ENCODE data around the gene RASSF1. TPM values are rescaled to one million over a fixed set of nuclear protein-coding genes. Genes with fewer than 3 reads are reported as not detected.
A peak's percentile ranks its signal among the peaks of the same experiment; 100 is the strongest.

RASSF1 gene
- total and polyA plus RNA-seq, 2 of the 13 experiments (the other 11 are each of a cell fraction or from before 2014, with no cell fraction given): 10.2 to 27.5 TPM

DNA sequence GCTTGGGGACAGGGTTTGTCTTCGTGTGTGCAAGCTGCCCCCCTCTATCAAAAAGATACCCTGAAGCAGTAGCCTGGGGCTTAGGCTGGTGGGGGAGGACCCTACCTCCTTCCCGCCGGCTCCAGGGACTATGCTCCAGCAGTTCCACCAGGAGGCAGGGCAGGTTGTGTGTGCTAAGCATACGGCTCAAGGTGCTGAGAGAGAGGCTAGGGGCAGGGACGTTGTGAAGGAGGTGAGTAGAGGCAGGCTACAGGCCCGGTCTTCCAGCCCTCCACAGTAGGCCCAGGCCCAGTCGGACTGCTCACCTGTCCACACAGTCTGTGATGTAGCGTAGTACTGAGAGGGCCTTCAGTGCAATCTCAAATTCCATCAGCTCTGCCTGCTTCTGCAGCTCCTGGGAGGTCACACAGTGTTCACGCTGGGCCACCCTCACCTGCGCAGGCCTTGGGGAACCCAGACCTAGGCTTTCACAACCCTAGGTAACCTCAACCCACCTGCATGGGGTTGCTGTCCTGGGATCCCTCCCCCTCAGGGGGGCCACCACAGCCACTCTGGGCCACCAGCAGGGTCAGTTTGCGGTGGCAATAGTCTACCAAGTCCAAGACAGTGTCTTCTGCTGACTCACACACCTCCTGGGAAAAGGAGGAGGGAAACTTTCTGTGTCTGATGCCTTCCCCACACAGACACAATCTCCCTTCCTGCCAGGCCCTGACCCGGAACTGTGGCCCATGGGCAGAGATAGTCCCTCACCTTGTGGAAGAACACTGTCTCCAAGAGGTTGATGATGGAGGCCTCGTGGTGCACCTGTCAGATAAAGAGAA, 2.4 kb upstream of the RASSF1 start:
- Histone ChIP-seq H3K79me2 (ENCODE audit: insufficient read depth, low read length) (no peaks in the 10 kb centered on the region), H3K27me3 (ENCODE audit: control insufficient read depth in 1 of 2, insufficient read depth in 2 of 2, low read length in 2 of 2) (0 out of 5 replicates have a peak, but pooled peaks cover 0 to 1% of the 10 kb centered on the region in 2 experiments), H3K4me2 (ENCODE audit: low read depth, low read length) (peak overlapping the region; percentile 36), H3K36me3 (replicated peaks in 1 of 2; ENCODE audit: control insufficient read depth in 1 of 2, insufficient read depth in 2 of 2, low read length in 2 of 2) (peaks cover 0 to 4% of the 10 kb centered on the region in 2 experiments; a peak in 1 of 5 replicates), H3K4me3 (replicated peaks in 1 of 3; ENCODE audit: insufficient read depth in 1 of 3, low read depth in 2 of 3, low read length in 3 of 3) (no peak overlapping the region; a peak in 1 of 6 replicates), H3K4me1 (ENCODE audit: insufficient read depth, low read length) (peaks cover 67% of the 10 kb centered on the region), H2AFZ (ENCODE audit: low read length) (no peak overlapping the region), H3K9ac (ENCODE audit: insufficient read depth, low read depth, low read length) (no peak overlapping the region), H3K27ac (ENCODE audit: extremely low read length, insufficient read depth, low read length) (no peak overlapping the region), H4K20me1 (ENCODE audit: insufficient read depth, low read length) (0 out of 2 replicates have a peak, but pooled peaks cover 3% of the 10 kb centered on the region), H3K9me3 (ENCODE audit: low read length) (no peaks in the 10 kb centered on the region)
- intact Hi-C loops (cut with micrococcal nuclease; ENCODE audit: unreplicated experiment) (loop anchor here (10.0 kb wide), 1 partner anchor 202 kb away; no protein-coding TSS in a partner anchor), in situ Hi-C loops (cut with HindIII; ENCODE audit: extremely low pct_ligation_motif_present, low pct_unique_long_range_greater_than_20kb) (loop anchor here (10.0 kb wide), 1 partner anchor 202 kb away; no protein-coding TSS in a partner anchor)
- DNase-seq (ENCODE audit: low spot score) (no peak), ATAC-seq (peak; percentile 79), FAIRE-seq (peak; percentile 42)
- BruUV-seq (replicated peaks): no TSS peak
- WGBS (ENCODE audit: low lambda C conversion rate): 47% methylated on average over 5 of the region's 13 CpGs
- CTCF ChIA-PET (ENCODE audit: low intra/inter-chr PET ratio, low total read pairs): no interaction called here
- POLR2A ChIA-PET: interaction anchor here (1.0 kb wide), 1 partner anchor 43 kb away, joined by 3 read pairs; no protein-coding TSS in a partner anchor
- 0 out of 2 replicates have a peak, but pooled peaks have one; percentile 29 for TF ChIP-seq ZFX (CRISPR knock-in tag; IDR thresholded peaks at IDR 0.05; ENCODE audit: low read depth)
- no peak for TF ChIP-seq ZNF557 (CRISPR knock-in tag; IDR thresholded peaks at IDR 0.05)
- TF ChIP-seq, protein P1, sequence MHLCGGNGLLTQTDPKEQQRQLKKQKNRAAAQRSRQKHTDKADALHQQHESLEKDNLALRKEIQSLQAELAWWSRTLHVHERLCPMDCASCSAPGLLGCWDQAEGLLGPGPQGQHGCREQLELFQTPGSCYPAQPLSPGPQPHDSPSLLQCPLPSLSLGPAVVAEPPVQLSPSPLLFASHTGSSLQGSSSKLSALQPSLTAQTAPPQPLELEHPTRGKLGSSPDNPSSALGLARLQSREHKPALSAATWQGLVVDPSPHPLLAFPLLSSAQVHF (CRISPR knock-in tag; IDR thresholded peaks at IDR 0.05): no peak
- TF ChIP-seq, protein P2, sequence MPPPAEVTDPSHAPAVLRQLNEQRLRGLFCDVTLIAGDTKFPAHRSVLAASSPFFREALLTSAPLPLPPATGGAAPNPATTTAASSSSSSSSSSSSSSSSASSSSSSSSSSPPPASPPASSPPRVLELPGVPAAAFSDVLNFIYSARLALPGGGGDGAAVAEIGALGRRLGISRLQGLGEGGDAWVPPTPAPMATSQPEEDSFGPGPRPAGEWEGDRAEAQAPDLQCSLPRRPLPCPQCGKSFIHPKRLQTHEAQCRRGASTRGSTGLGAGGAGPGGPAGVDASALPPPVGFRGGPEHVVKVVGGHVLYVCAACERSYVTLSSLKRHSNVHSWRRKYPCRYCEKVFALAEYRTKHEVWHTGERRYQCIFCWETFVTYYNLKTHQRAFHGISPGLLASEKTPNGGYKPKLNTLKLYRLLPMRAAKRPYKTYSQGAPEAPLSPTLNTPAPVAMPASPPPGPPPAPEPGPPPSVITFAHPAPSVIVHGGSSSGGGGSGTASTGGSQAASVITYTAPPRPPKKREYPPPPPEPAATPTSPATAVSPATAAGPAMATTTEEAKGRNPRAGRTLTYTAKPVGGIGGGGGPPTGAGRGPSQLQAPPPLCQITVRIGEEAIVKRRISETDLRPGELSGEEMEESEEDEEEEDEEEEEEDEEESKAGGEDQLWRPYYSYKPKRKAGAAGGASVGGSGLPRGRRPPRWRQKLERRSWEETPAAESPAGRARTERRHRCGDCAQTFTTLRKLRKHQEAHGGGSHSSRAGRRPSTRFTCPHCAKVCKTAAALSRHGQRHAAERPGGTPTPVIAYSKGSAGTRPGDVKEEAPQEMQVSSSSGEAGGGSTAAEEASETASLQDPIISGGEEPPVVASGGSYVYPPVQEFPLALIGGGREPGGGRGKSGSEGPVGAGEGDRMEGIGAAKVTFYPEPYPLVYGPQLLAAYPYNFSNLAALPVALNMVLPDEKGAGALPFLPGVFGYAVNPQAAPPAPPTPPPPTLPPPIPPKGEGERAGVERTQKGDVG (CRISPR knock-in tag; IDR thresholded peaks at IDR 0.05; ENCODE audit: borderline replicate concordance): 0 out of 2 replicates have a peak, but pooled peaks have one; percentile 32
- TF ChIP-seq, protein P3, sequence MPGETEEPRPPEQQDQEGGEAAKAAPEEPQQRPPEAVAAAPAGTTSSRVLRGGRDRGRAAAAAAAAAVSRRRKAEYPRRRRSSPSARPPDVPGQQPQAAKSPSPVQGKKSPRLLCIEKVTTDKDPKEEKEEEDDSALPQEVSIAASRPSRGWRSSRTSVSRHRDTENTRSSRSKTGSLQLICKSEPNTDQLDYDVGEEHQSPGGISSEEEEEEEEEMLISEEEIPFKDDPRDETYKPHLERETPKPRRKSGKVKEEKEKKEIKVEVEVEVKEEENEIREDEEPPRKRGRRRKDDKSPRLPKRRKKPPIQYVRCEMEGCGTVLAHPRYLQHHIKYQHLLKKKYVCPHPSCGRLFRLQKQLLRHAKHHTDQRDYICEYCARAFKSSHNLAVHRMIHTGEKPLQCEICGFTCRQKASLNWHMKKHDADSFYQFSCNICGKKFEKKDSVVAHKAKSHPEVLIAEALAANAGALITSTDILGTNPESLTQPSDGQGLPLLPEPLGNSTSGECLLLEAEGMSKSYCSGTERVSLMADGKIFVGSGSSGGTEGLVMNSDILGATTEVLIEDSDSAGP (CRISPR knock-in tag; IDR thresholded peaks at IDR 0.05; ENCODE audit: borderline replicate concordance): peak; percentile 17; the same call in 1 of the 2 replicates
- TF ChIP-seq, protein P4, sequence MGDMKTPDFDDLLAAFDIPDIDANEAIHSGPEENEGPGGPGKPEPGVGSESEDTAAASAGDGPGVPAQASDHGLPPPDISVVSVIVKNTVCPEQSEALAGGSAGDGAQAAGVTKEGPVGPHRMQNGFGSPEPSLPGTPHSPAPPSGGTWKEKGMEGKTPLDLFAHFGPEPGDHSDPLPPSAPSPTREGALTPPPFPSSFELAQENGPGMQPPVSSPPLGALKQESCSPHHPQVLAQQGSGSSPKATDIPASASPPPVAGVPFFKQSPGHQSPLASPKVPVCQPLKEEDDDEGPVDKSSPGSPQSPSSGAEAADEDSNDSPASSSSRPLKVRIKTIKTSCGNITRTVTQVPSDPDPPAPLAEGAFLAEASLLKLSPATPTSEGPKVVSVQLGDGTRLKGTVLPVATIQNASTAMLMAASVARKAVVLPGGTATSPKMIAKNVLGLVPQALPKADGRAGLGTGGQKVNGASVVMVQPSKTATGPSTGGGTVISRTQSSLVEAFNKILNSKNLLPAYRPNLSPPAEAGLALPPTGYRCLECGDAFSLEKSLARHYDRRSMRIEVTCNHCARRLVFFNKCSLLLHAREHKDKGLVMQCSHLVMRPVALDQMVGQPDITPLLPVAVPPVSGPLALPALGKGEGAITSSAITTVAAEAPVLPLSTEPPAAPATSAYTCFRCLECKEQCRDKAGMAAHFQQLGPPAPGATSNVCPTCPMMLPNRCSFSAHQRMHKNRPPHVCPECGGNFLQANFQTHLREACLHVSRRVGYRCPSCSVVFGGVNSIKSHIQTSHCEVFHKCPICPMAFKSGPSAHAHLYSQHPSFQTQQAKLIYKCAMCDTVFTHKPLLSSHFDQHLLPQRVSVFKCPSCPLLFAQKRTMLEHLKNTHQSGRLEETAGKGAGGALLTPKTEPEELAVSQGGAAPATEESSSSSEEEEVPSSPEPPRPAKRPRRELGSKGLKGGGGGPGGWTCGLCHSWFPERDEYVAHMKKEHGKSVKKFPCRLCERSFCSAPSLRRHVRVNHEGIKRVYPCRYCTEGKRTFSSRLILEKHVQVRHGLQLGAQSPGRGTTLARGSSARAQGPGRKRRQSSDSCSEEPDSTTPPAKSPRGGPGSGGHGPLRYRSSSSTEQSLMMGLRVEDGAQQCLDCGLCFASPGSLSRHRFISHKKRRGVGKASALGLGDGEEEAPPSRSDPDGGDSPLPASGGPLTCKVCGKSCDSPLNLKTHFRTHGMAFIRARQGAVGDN (CRISPR knock-in tag; IDR thresholded peaks at IDR 0.05): peak; percentile 40; the same call in 1 of the 2 replicates
- TF ChIP-seq PHF5A (CRISPR knock-in tag; IDR thresholded peaks at IDR 0.05; ENCODE audit: low read depth, unreplicated experiment): no peak
- 0 out of 2 replicates have a peak, but pooled peaks have one; percentile 26 for TF ChIP-seq RAD21 (CRISPR knock-in tag; IDR thresholded peaks at IDR 0.05)
- TF ChIP-seq ZNF615 (CRISPR knock-in tag; IDR thresholded peaks at IDR 0.05; ENCODE audit: borderline replicate concordance): no peak
